HG02970 (cell line): ENCODE results near the gene UPK3B.
A peak's percentile ranks its signal among the peaks of the same experiment; 100 is the strongest.
"Not testable (repeated sequence)": the region's sequence is repeated elsewhere in the genome, so short reads cannot be mapped to it uniquely, and the experiment has no call there.

Experiments
- ATAC-seq: cut with Tn5 transposase; IDR thresholded peaks from one replicate; pipeline ENCODE4 v1.9.1; 2021; ENCODE audit warnings: mild to moderate bottlenecking, moderate library complexity, moderate number of reproducible peaks; ENCODE audit not compliant: unreplicated experiment, low FRiP score

UPK3B gene

GRCh38 chr7:76511911-76512885 lies 1.8 kb downstream of the UPK3B start:
- not testable (repeated sequence) for ATAC-seq

- ATAC-seq: no peak
Observed at GRCh38 chr7:76512941-76513816, 2.8 kb downstream of the UPK3B start.

GRCh38 chr7:76513817-76514799 lies 3.8 kb downstream of the UPK3B start:
- no peak for ATAC-seq

DNA sequence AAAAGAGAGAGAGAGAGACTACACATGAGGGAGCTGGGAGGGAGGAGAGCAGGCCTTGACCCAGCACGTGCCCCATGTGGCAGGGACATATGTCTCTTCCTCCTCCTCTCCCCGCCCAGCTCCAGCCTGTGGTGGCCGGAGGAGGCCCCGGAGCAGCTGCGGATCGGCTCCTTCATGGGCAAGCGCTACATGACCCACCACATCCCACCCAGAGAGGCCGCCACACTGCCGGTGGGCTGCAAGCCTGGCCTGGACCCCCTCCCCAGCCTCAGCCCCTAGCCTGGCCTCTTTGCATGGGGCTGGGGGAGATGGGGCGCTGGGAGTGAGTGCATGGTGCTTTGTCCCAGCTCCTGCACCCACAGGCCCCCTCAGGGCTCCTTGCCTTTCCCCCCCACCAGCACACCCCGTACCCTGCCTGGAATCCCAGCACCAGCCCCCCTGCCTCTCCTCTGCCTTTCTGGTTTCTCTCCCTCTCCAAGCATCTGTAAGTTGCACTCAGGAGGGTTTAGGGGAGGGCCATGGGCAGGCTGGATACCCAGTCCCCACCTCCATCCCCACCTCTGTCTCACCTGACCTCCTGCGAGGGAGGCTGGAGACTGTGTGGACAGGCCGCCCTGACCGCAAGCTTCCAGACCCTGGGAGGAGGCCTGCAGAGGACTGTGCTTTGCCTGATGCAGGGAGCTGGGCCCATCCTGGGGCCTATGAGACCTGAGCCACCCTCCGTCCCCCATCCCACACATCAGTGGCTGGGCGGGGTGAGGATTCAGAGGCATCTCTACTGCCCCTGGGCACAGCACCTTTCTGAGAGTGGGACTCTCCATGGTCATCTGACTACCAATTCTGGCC lies 4.8 kb downstream of the UPK3B start:
- ATAC-seq: no peak

DNA sequence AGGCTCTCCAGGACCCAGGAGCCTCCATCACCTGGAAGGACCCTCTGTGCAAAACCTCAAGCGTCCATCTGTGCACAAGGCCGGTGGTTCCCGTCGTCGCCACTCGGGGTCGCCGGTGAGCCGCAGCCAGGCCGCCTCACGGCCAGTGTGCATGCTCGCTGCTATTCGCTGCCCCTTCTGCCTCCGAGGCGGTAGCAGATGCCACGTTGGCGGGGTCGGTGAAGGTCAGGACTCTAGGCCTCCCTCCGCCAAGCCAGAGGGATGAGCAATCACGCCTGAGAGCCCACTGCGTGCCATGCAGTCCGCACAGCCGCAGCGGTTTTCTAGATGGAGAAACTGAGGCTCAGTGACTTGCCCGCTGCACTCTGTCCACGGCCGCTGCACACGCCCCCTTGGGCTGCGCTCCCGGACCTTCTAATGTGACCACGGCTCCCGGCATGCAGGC lies 5.7 kb downstream of the UPK3B start:
- no peak for ATAC-seq

- ATAC-seq: not testable (repeated sequence)
Observed at GRCh38 chr7:76516932-76517331, 6.6 kb downstream of the UPK3B start.

GRCh38 chr7:76526183-76526582 lies 15.8 kb downstream of the UPK3B start:
- ATAC-seq: not testable (repeated sequence)

DNA sequence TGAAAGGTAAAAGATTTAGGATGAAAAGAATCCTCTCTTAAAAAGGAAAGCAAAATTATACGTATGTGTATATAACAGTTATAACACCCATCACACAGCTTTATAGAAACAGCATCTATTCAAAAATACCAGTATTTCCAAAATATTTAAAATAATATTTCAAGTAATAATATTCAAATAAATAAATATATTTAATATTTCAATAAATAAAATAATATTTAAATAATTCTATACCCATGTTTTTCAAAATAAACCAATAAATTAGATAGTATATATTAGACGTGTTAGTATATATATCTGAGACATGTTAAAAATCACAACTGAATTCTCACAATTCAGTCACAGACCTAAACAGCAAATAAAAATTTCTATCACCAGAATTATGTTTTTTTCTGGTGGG lies 21.3 kb downstream of the UPK3B start:
- not testable (repeated sequence) for ATAC-seq

- not testable (repeated sequence) for ATAC-seq
Observed at GRCh38 chr7:76543197-76543596, 32.8 kb downstream of the UPK3B start, which contains the start of gene SPDYE16. TSS of gene SPDYE16 (minus strand) at chr7:76543297. CDS start at chr7:76541459, 1,838 bp downstream.

- peak; percentile 99 for ATAC-seq
Observed at GRCh38 chr7:76549025-76549854, 38.9 kb downstream of the UPK3B start.

GRCh38 chr7:76549855-76550248 lies 39.5 kb downstream of the UPK3B start:
- not testable (repeated sequence) for ATAC-seq

DNA sequence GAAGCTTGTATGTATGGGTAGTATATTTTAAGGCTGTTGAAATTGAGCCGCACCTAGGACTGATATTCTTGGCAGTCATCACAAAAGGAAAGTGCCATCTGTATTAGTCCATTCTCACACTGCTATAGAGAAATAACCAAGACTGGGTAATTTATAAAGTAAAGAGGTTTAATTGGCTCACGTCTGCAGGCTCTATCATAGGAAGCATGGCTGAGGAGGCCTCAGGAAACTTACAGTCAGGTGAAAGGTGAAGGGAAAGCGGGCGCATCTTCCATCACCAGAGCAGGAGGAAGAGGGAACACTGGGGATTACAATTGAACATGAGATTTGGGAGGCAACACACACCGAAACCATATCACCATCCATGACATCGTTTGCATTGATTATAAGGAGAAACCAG lies 41.6 kb downstream of the UPK3B start:
- not testable (repeated sequence) for ATAC-seq

- ATAC-seq: not testable (repeated sequence)
Observed at GRCh38 chr7:76559685-76560084, 49.3 kb downstream of the UPK3B start.

DNA sequence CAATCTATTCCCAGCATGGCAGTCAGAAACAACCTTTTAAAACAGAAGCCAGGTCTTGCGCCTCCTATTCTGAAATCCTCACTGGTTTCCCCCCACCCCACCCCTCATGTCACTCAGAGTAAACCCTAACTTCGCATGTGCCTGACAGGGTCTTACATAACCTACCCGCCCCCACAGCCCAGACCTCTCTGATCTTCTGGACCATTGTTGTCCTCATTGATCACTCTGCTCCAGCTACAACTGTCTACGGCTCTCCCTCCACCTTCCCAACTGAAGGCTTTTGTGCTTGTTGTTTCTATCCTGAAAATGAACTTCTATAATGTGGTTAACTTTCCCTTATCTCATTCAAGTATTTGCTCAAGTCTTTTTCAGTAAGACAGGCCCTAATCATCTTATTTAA lies 49.8 kb downstream of the UPK3B start:
- ATAC-seq: not testable (repeated sequence)

GRCh38 chr7:76561342-76561741 lies 51.0 kb downstream of the UPK3B start:
- ATAC-seq: not testable (repeated sequence)

GRCh38 chr7:76565001-76565400 lies 54.6 kb downstream of the UPK3B start:
- ATAC-seq: not testable (repeated sequence)
